ENCODE results near the gene LYL1.

DNA sequence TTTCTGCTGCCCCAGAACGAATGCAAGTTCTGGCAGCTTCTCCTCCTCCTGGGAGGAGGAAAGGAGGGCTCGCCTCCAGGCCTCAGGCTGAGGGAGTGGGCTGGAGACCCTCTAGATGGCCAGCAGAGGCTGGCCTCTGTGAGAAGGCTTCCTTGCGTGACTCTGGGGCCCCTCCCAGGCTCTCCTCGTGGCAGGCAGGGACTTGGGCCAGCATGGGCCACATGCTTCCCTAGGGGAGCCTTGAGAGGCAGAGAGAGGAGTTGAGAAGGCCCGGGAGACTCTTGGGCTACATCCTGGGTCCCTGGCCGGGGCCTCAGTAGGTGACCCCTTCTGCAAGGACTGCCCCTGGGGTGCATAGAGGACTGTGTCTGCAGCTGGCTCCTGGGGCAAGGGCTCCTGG lies 25.9 kb downstream of the LYL1 start:
- TF ChIP-seq, protein P1, sequence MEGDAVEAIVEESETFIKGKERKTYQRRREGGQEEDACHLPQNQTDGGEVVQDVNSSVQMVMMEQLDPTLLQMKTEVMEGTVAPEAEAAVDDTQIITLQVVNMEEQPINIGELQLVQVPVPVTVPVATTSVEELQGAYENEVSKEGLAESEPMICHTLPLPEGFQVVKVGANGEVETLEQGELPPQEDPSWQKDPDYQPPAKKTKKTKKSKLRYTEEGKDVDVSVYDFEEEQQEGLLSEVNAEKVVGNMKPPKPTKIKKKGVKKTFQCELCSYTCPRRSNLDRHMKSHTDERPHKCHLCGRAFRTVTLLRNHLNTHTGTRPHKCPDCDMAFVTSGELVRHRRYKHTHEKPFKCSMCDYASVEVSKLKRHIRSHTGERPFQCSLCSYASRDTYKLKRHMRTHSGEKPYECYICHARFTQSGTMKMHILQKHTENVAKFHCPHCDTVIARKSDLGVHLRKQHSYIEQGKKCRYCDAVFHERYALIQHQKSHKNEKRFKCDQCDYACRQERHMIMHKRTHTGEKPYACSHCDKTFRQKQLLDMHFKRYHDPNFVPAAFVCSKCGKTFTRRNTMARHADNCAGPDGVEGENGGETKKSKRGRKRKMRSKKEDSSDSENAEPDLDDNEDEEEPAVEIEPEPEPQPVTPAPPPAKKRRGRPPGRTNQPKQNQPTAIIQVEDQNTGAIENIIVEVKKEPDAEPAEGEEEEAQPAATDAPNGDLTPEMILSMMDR (IDR thresholded peaks at IDR 0.05; ENCODE audit: low read depth, low read length, poor library complexity, severe bottlenecking), result no peak
- TF ChIP-seq EZH2phosphoT487 (IDR thresholded peaks at IDR 0.05; ENCODE audit: borderline replicate concordance, low read length), result no peak

All from DOHH2 (cell line).